OCI-LY7 (cell line): ENCODE data around the gene RUNX1. TPM values are rescaled to one million over a fixed set of nuclear protein-coding genes. Genes with fewer than 3 reads are reported as not detected.

Experiments used
- BruUV-seq: library from RNA; stranded (reverse); fragments of 400-500 nt; replicated peaks from 2 replicates; lab custom pipeline; 2021; lab: Mats Ljungman, UMichigan
- CTCF ChIA-PET: fragments of 300-600 bp; sonication (Branson Sonifier 250); formaldehyde crosslinking; loops from one replicate; lab custom pipeline; 2022; ENCODE audit warnings: antibody characterized with exemption; ENCODE audit not compliant: unreplicated experiment; lab: Charles Lee
- POLR2A ChIA-PET: fragments of 300-600 bp; sonication (Branson Sonifier 250); formaldehyde crosslinking; loops from one replicate; lab custom pipeline; 2022; ENCODE audit warnings: antibody characterized with exemption; lab: Charles Lee
- DNase-seq: peaks from one replicate; pipeline ENCODE4 v3.0.0-alpha.2; 2015; ENCODE audit warnings: low spot score
- H2AFZ ChIP-seq: fragments of 200-600 bp; sonication (generic), shearing (Covaris generic); 2 replicates; pipeline ENCODE4 v1.6.1; 2014; ENCODE audit warnings: mild to moderate bottlenecking, antibody characterized with exemption, low read length, moderate library complexity
- H3K27ac ChIP-seq: fragments of 200-600 bp; sonication (generic); 2 replicates; pipeline ENCODE4 v1.5.1; 2014; ENCODE audit warnings: mixed run types, low read depth, mild to moderate bottlenecking, moderate library complexity, low read length, inconsistent platforms; ENCODE audit not compliant: poor library complexity, severe bottlenecking
- H3K36me3 ChIP-seq: fragments of 200-600 bp; sonication (generic); 2 replicates; pipeline ENCODE4 v1.6.1; 2014; ENCODE audit warnings: mild to moderate bottlenecking, antibody characterized with exemption, low read length, moderate library complexity, mixed read lengths; ENCODE audit not compliant: insufficient read depth
- H3K4me1 ChIP-seq: fragments of 200-600 bp; sonication (generic); 2 replicates; pipeline ENCODE4 v1.5.1; 2014; ENCODE audit warnings: mild to moderate bottlenecking, low read length; ENCODE audit not compliant: insufficient read depth, poor library complexity, severe bottlenecking
- H3K4me2 ChIP-seq: fragments of 200-600 bp; sonication (generic); 2 replicates; pipeline ENCODE4 v1.6.1; 2014; ENCODE audit warnings: mild to moderate bottlenecking, low read length
- H3K4me3 ChIP-seq: fragments of 200-600 bp; sonication (generic); 2 replicates; pipeline ENCODE4 v1.5.1; 2014; ENCODE audit warnings: mild to moderate bottlenecking, low read depth, low read length; ENCODE audit not compliant: poor library complexity, severe bottlenecking
- H3K79me2 ChIP-seq: fragments of 200-600 bp; sonication (generic); 2 replicates; pipeline ENCODE4 v1.6.1; 2016; ENCODE audit warnings: low read depth, mild to moderate bottlenecking, low read length, moderate library complexity, mixed read lengths; ENCODE audit not compliant: insufficient read depth
- H3K9me2 ChIP-seq: fragments of 200-600 bp; sonication (generic); 2 replicates; pipeline ENCODE4 v1.6.1; 2016; ENCODE audit warnings: mild to moderate bottlenecking, low read length, mixed read lengths; ENCODE audit not compliant: insufficient read depth
- H3K9me3 ChIP-seq: fragments of 200-600 bp; sonication (generic); 2 replicates; pipeline ENCODE4 v1.6.1; 2014; ENCODE audit warnings: mild to moderate bottlenecking, mixed run types, low read length, mixed read lengths
- H4K20me1 ChIP-seq: fragments of 200-600 bp; sonication (generic); 2 replicates; pipeline ENCODE4 v1.6.1; 2014; ENCODE audit warnings: mild to moderate bottlenecking, antibody characterized with exemption, low read length, moderate library complexity, mixed read lengths; ENCODE audit not compliant: insufficient read depth
- EZH2phosphoT487 ChIP-seq: fragments of 200-600 bp; sonication (generic); IDR thresholded peaks from 2 replicates; pipeline ENCODE4 v1.6.1; 2018; ENCODE audit warnings: low read depth, borderline replicate concordance, mild to moderate bottlenecking, mixed run types, antibody characterized with exemption, low read length, moderate library complexity, mixed read lengths
- intact Hi-C: fragments of 100-400 bp; cut with micrococcal nuclease; formaldehyde crosslinking; loops from one replicate; pipeline ENCODE4 v1.10.0; 2022; ENCODE audit not compliant: unreplicated experiment
- total RNA-seq, 2 experiments: library from RNA; depleted of rRNA in 1 of 2; stranded (reverse); fragments of >200 nt in 1 of 2; shearing (Covaris generic) in 1 of 2; gene quantifications; 2 replicates each; pipeline ENCODE4 v1.2.3, GENCODE V29; 2014 to 2022
- TF ChIP-seq, protein P1 (sequence below): fragments of 200-600 bp; sonication (generic); conservative IDR thresholded peaks from 2 replicates; pipeline ENCODE4 v1.5.1; 2014; ENCODE audit warnings: mild to moderate bottlenecking, antibody characterized with exemption, low read length, moderate library complexity, mixed read lengths

Gene RUNX1
- total RNA-seq, 2 experiments from 2014 or later, result 30.5 to 40.8 TPM

DNA sequence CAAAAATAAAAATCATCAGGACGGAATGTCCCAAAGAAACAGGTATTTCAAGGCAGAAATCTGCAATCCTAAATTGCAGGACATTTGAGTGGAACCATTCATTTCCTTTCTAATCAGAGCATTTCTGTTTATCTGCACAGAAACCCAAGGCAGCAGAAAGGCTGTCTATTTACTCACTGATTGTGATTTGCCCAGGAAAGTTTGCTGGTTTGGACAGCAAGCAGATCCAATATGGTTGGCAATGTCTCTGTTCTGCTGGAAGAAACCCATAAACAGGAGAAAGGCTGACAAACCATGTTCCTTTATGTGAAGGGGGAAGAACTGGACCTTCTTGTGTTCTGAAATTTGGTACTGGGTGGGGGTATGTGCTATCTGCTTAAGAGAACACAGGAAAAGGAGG lies 260.2 kb downstream of the RUNX1 start:
- intact Hi-C loops, result no loop called here
- ChIA-PET POLR2A (no interaction called here), CTCF (no interaction called here)
- DNase-seq, result no peak
- TF ChIP-seq, protein P1, sequence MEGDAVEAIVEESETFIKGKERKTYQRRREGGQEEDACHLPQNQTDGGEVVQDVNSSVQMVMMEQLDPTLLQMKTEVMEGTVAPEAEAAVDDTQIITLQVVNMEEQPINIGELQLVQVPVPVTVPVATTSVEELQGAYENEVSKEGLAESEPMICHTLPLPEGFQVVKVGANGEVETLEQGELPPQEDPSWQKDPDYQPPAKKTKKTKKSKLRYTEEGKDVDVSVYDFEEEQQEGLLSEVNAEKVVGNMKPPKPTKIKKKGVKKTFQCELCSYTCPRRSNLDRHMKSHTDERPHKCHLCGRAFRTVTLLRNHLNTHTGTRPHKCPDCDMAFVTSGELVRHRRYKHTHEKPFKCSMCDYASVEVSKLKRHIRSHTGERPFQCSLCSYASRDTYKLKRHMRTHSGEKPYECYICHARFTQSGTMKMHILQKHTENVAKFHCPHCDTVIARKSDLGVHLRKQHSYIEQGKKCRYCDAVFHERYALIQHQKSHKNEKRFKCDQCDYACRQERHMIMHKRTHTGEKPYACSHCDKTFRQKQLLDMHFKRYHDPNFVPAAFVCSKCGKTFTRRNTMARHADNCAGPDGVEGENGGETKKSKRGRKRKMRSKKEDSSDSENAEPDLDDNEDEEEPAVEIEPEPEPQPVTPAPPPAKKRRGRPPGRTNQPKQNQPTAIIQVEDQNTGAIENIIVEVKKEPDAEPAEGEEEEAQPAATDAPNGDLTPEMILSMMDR, result no peak
- TF ChIP-seq EZH2phosphoT487, result no peak
- H3K9me2 ChIP-seq, result no peaks in the 10 kb centered on the region
- H3K9me3 ChIP-seq, result no peaks in the 10 kb centered on the region
- H3K4me2 ChIP-seq, result no peak overlapping the region
- H3K4me1 ChIP-seq, result no peaks in the 10 kb centered on the region
- no peaks in the 10 kb centered on the region for H3K79me2 ChIP-seq
- H4K20me1 ChIP-seq, result no peaks in the 10 kb centered on the region
- H3K27ac ChIP-seq, result no peak overlapping the region
- no peak overlapping the region for H3K4me3 ChIP-seq
- H3K36me3 ChIP-seq, result peaks cover 7% of the 10 kb centered on the region; the same call in 1 of the 2 replicates
- BruUV-seq, result no TSS peak
- H2AFZ ChIP-seq, result no peak overlapping the region

DNA sequence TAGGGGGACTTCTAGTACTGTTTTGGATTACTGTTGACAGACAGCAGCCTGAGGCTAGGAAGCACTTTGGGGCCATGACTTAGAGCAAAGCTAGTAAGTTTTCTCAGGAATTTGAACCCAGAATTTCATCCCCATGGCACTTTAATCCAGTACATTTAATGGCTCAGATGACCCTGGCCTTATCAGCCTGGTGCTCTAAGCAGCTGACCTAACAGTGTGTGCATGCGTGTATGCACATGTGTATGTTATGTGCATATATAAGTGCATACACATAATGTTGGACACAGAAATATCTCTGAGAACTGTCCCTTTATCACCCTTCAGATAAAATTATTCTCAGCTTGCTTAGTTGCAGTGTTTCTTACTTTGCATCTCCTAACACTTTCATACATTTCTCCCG lies 265.3 kb downstream of the RUNX1 start:
- ChIA-PET CTCF (no interaction called here), POLR2A (no interaction called here)
- Histone ChIP-seq H3K36me3 (no peaks in the 10 kb centered on the region), H3K4me3 (no peak overlapping the region), H3K79me2 (no peaks in the 10 kb centered on the region), H3K9me3 (no peaks in the 10 kb centered on the region), H4K20me1 (no peaks in the 10 kb centered on the region), H2AFZ (no peak overlapping the region), H3K9me2 (no peaks in the 10 kb centered on the region), H3K27ac (no peak overlapping the region), H3K4me2 (no peak overlapping the region), H3K4me1 (no peaks in the 10 kb centered on the region)
- TF ChIP-seq, protein P1, result no peak
- no peak for TF ChIP-seq EZH2phosphoT487
- no TSS peak for BruUV-seq
- no peak for DNase-seq
- intact Hi-C loops, result no loop called here

GRCh38 chr21:34782506-34783360 lies 266.4 kb downstream of the RUNX1 start:
- Histone ChIP-seq H2AFZ (no peak overlapping the region), H4K20me1 (no peaks in the 10 kb centered on the region), H3K4me2 (no peak overlapping the region), H3K4me3 (no peak overlapping the region), H3K79me2 (no peaks in the 10 kb centered on the region), H3K27ac (no peak overlapping the region), H3K4me1 (no peaks in the 10 kb centered on the region), H3K9me3 (no peaks in the 10 kb centered on the region), H3K36me3 (no peaks in the 10 kb centered on the region), H3K9me2 (no peaks in the 10 kb centered on the region)
- BruUV-seq, result no TSS peak
- DNase-seq, result no peak
- intact Hi-C loops, result no loop called here
- ChIA-PET POLR2A (interaction anchor here (0.6 kb wide), 1 partner anchor 45 kb away, joined by 3 read pairs; no protein-coding TSS in a partner anchor), CTCF (no interaction called here)
- no peak for TF ChIP-seq EZH2phosphoT487
- TF ChIP-seq, protein P1, result no peak
